ENCODE results near the gene NSG1. TPM values are rescaled to one million over a fixed set of nuclear protein-coding genes. Genes with fewer than 3 reads are reported as not detected.

The NSG1 gene
- total and polyA plus RNA-seq, 2 donors (not counting 3 experiments of a cell fraction or from before 2014, with no cell fraction given): 2.0 to 2.9 TPM

- dilution Hi-C loops (cut with MboI; ENCODE audit: extremely low pct_ligation_motif_present, low sequenced_read_pairs): no loop called here
- no peak for DNase-seq (ENCODE audit: low read depth, low spot score)
- intact Hi-C loops (cut with micrococcal nuclease): no loop called here
- H3K4me2 ChIP-seq (ENCODE audit: insufficient read depth, low read length): no peak overlapping the region
- H3K27ac ChIP-seq (ENCODE audit: insufficient read depth, low read depth, low read length): no peak overlapping the region
- no peaks in the 10 kb centered on the region for H3K36me3 ChIP-seq (ENCODE audit: control insufficient read depth in 2 of 2, extremely low read depth in 1 of 2, insufficient read depth in 2 of 2, low read length in 2 of 2)
- H3K9ac ChIP-seq (replicated peaks; ENCODE audit: extremely low read depth, insufficient read depth, low read length): no peak overlapping the region
- H2AFZ ChIP-seq (ENCODE audit: low read depth, low read length): no peak overlapping the region
- H3K27me3 ChIP-seq (ENCODE audit: control insufficient read depth in 2 of 2, insufficient read depth in 2 of 2, low read length in 2 of 2): no peaks in the 10 kb centered on the region
- H3K4me3 ChIP-seq (replicated peaks in 1 of 3; ENCODE audit: insufficient read depth in 1 of 3, low read depth in 1 of 3, low read length in 3 of 3): no peak overlapping the region
- H3K9me1 ChIP-seq (replicated peaks; ENCODE audit: control insufficient read depth, extremely low read depth, insufficient read depth, low read length): no peaks in the 10 kb centered on the region
- TF ChIP-seq MYC (IDR thresholded peaks at IDR 0.05; ENCODE audit: low read depth, low read length): no peak
- no peak for TF ChIP-seq JUN (IDR thresholded peaks at IDR 0.05; ENCODE audit: borderline replicate concordance, insufficient read depth, insufficient read length, low read depth)
- CTCF ChIA-PET: no interaction called here
- no peaks in the 10 kb centered on the region for H4K20me1 ChIP-seq (replicated peaks; ENCODE audit: control insufficient read depth, extremely low read depth, insufficient read depth, low read length)
- no peaks in the 10 kb centered on the region for H3K79me2 ChIP-seq (ENCODE audit: control insufficient read depth, insufficient read depth, low read length)
- no TSS peak for BruUV-seq (replicated peaks)
- H3K9me3 ChIP-seq (replicated peaks; ENCODE audit: control insufficient read depth, insufficient read depth, low read length): no peaks in the 10 kb centered on the region
- POLR2A ChIA-PET: no interaction called here
- no peaks in the 10 kb centered on the region for H3K4me1 ChIP-seq (ENCODE audit: control insufficient read depth, extremely low read depth, insufficient read depth, low read length)
- FAIRE-seq: no peak
These were observed 25.9 kb downstream of the NSG1 start for GRCh38 chr4:4412641-4413372.

GRCh38 chr4:4413373-4413725, 26.4 kb downstream of the NSG1 start:
- Histone ChIP-seq H3K4me3 (replicated peaks in 1 of 3; ENCODE audit: insufficient read depth in 1 of 3, low read depth in 1 of 3, low read length in 3 of 3) (no peak overlapping the region), H3K9ac (replicated peaks; ENCODE audit: extremely low read depth, insufficient read depth, low read length) (no peak overlapping the region), H3K27ac (ENCODE audit: insufficient read depth, low read depth, low read length) (no peak overlapping the region), H3K4me1 (ENCODE audit: control insufficient read depth, extremely low read depth, insufficient read depth, low read length) (no peaks in the 10 kb centered on the region), H3K9me3 (replicated peaks; ENCODE audit: control insufficient read depth, insufficient read depth, low read length) (no peaks in the 10 kb centered on the region), H3K27me3 (ENCODE audit: control insufficient read depth in 2 of 2, insufficient read depth in 2 of 2, low read length in 2 of 2) (no peaks in the 10 kb centered on the region), H3K4me2 (ENCODE audit: insufficient read depth, low read length) (no peak overlapping the region), H3K79me2 (ENCODE audit: control insufficient read depth, insufficient read depth, low read length) (no peaks in the 10 kb centered on the region), H3K36me3 (ENCODE audit: control insufficient read depth in 2 of 2, extremely low read depth in 1 of 2, insufficient read depth in 2 of 2, low read length in 2 of 2) (no peaks in the 10 kb centered on the region), H3K9me1 (replicated peaks; ENCODE audit: control insufficient read depth, extremely low read depth, insufficient read depth, low read length) (no peaks in the 10 kb centered on the region), H4K20me1 (replicated peaks; ENCODE audit: control insufficient read depth, extremely low read depth, insufficient read depth, low read length) (no peaks in the 10 kb centered on the region), H2AFZ (ENCODE audit: low read depth, low read length) (no peak overlapping the region)
- FAIRE-seq (no peak), DNase-seq (ENCODE audit: low read depth, low spot score) (no peak)
- ChIA-PET CTCF (no interaction called here), POLR2A (no interaction called here)
- dilution Hi-C loops (cut with MboI; ENCODE audit: extremely low pct_ligation_motif_present, low sequenced_read_pairs): no loop called here
- TF ChIP-seq MAX (IDR thresholded peaks at IDR 0.05; ENCODE audit: insufficient read depth, insufficient read length) (no peak), JUN (IDR thresholded peaks at IDR 0.05; ENCODE audit: borderline replicate concordance, insufficient read depth, insufficient read length, low read depth) (no peak), CTCF (IDR thresholded peaks at IDR 0.05; ENCODE audit: extremely low read depth in 1 of 2, insufficient read depth in 1 of 2, low read depth in 1 of 2, low read length in 2 of 2) (no peak), EZH2 (IDR thresholded peaks at IDR 0.05; ENCODE audit: borderline replicate concordance, low read depth, low read length, severe bottlenecking) (no peak), MYC (IDR thresholded peaks at IDR 0.05; ENCODE audit: low read depth, low read length) (no peak), GATA2 (IDR thresholded peaks at IDR 0.05; ENCODE audit: insufficient read depth, insufficient read length, low read depth, low read length) (no peak), POLR2A (IDR thresholded peaks at IDR 0.05; ENCODE audit: low read depth, low read length) (no peak), POLR2AphosphoS5 (IDR thresholded peaks at IDR 0.05; ENCODE audit: insufficient read depth, low read depth, low read length) (no peak), FOS (IDR thresholded peaks at IDR 0.05; ENCODE audit: borderline replicate concordance, insufficient read depth, low read length) (no peak)
- no TSS peak for BruUV-seq (replicated peaks)
- intact Hi-C loops (cut with micrococcal nuclease): no loop called here

Measured in endothelial cell of umbilical vein (primary cell).